Activated B cell treated with CpG ODN at 0.5 μM for 24 hours (primary cell): ENCODE results near the gene MOB2. TPM values are rescaled to one million over a fixed set of nuclear protein-coding genes. Genes with fewer than 3 reads are reported as not detected.
"Not testable (repeated sequence)": the region's sequence is repeated elsewhere in the genome, so short reads cannot be mapped to it uniquely, and the experiment has no call there.

Experiments used
- ATAC-seq: fragments of 200-7000 bp; cut with Tn5 transposase; one replicate; pipeline ENCODE4 v1.10.0; 2021; ENCODE audit warnings: low read depth, mild to moderate bottlenecking, moderate library complexity
- CTCF ChIA-PET: fragments of 350-600 bp; sonication (Branson Sonifier 250); formaldehyde crosslinking; loops from one replicate; lab custom pipeline; 2021; ENCODE audit warnings: antibody characterized with exemption; lab: Charles Lee
- POLR2A ChIA-PET: fragments of 350-600 bp; sonication (Branson Sonifier 250); formaldehyde crosslinking; loops from one replicate; lab custom pipeline; 2021; ENCODE audit warnings: antibody characterized with exemption; lab: Charles Lee
- DNase-seq: peaks from one replicate; pipeline ENCODE4 v3.0.0; 2022
- H3K27ac Mint-ChIP-seq: one replicate; pipeline ENCODE4 v1.8.0; 2020; ENCODE audit warnings: mixed read lengths
- H3K27me3 Mint-ChIP-seq: one replicate; pipeline ENCODE4 v1.8.0; 2021; ENCODE audit warnings: mixed read lengths
- H3K36me3 Mint-ChIP-seq: one replicate; pipeline ENCODE4 v1.8.0; 2021; ENCODE audit warnings: low read depth, mixed read lengths
- H3K4me1 Mint-ChIP-seq: one replicate; pipeline ENCODE4 v1.8.0; 2021; ENCODE audit warnings: mixed read lengths
- H3K4me3 Mint-ChIP-seq: one replicate; pipeline ENCODE4 v1.8.0; 2020; ENCODE audit warnings: mild to moderate bottlenecking, mixed read lengths
- H3K9me3 Mint-ChIP-seq: one replicate; pipeline ENCODE4 v1.8.0; 2020; ENCODE audit warnings: mixed read lengths
- intact Hi-C: fragments of 100-400 bp; cut with micrococcal nuclease; formaldehyde crosslinking; loops from one replicate; pipeline ENCODE4 v1.15.1; 2024
- total RNA-seq: library from RNA; stranded (reverse); gene quantifications from 2 replicates; pipeline ENCODE4 v1.2.3, GENCODE V29; 2022
- TF ChIP-seq, protein P1 (sequence below): fragments of 200-600 bp; IDR thresholded peaks from one replicate; pipeline ENCODE4 v1.8.0; 2022; ENCODE audit warnings: antibody characterized with exemption, mild to moderate bottlenecking

The MOB2 gene
- total RNA-seq, 1 donor from 2014 or later: 29.5 TPM

DNA sequence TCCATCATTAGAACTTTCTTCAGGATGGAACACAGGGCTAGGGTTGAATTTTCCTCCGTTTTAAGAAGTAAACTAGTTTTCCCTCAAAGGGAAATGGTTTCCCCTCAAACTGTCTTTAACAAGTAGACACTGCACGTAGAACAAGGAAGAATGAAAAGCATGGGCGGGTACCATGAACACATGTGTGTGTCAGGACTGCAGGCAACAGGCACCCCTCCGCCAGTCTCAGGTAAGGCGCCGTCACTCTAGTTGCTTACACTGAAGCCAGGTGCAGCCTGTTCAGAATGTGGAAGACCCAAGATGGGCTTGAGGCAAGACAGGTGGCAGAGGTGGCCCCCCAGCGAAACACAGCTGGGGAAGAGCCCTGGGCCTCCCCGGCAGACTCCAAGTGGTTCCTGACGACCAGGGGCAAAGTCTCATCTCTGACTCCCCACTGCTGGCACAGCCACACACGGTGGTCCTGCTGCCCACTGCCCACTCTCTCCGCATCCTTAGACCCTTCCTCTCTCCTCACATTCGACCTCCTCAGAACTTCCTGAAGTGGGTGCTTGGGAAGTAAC lies 25.4 kb upstream of the MOB2 start:
- intact Hi-C loops: no loop called here

DNA sequence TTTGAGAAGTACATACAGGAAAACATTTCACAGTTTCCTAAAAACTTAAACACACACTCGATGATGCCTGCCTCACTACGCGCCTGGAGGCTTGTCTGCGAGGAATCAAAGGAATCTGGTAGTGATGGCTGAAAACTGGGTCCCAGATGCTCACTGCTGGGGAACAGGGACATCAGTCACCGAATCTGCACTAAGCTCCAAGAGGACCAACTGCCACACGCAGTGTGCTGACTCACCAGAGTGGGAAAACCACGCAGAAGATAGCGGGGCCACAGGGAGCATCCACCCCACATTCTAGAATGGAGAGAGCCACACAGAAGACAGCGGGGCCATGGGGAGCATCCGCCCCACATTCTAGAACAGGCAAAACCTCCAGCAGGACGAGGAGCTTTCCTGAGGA lies 24.3 kb upstream of the MOB2 start:
- TF ChIP-seq, protein P1, sequence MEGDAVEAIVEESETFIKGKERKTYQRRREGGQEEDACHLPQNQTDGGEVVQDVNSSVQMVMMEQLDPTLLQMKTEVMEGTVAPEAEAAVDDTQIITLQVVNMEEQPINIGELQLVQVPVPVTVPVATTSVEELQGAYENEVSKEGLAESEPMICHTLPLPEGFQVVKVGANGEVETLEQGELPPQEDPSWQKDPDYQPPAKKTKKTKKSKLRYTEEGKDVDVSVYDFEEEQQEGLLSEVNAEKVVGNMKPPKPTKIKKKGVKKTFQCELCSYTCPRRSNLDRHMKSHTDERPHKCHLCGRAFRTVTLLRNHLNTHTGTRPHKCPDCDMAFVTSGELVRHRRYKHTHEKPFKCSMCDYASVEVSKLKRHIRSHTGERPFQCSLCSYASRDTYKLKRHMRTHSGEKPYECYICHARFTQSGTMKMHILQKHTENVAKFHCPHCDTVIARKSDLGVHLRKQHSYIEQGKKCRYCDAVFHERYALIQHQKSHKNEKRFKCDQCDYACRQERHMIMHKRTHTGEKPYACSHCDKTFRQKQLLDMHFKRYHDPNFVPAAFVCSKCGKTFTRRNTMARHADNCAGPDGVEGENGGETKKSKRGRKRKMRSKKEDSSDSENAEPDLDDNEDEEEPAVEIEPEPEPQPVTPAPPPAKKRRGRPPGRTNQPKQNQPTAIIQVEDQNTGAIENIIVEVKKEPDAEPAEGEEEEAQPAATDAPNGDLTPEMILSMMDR: no peak
- intact Hi-C loops: no loop called here
- Mint-ChIP-seq H3K27me3 (no peaks in the 10 kb centered on the region), H3K9me3 (no peaks in the 10 kb centered on the region), H3K27ac (no peak overlapping the region), H3K4me1 (peaks cover 54% of the 10 kb centered on the region), H3K36me3 (peaks cover 10% of the 10 kb centered on the region), H3K4me3 (no peak overlapping the region)
- POLR2A ChIA-PET: no interaction called here
- CTCF ChIA-PET: no interaction called here
- DNase-seq (no peak), ATAC-seq (no peak)

More for the DNA sequence above, 25.4 kb upstream of the MOB2 start:
- no peaks in the 10 kb centered on the region for H3K9me3 Mint-ChIP-seq
- peaks cover 56% of the 10 kb centered on the region for H3K4me1 Mint-ChIP-seq
- DNase-seq: no peak
- ATAC-seq: no peak
- H3K4me3 Mint-ChIP-seq: no peak overlapping the region
- TF ChIP-seq, protein P1: no peak
- H3K27ac Mint-ChIP-seq: no peak overlapping the region
- ChIA-PET POLR2A (no interaction called here), CTCF (no interaction called here)
- H3K27me3 Mint-ChIP-seq: no peaks in the 10 kb centered on the region
- peaks cover 10% of the 10 kb centered on the region for H3K36me3 Mint-ChIP-seq

DNA sequence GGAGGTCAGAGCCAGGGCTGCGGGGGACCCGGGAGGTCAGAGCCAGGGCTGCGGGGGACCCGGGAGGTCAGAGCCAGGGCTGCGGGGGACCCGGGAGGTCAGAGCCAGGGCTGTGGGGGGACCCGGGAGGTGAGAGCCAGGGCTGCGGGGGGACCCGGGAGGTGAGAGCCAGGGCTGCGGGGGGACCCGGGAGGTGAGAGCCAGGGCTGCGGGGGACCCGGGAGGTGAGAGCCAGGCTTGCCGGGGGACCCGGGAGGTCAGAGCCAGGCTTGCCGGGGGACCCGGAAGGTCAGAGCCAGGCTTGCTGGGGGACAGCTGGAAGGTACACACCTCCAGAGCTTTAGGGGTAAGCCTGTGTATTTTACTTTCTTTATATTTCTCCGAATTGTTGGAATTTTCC lies 23.8 kb upstream of the MOB2 start:
- intact Hi-C loops, ATAC-seq: not testable (repeated sequence)
- H3K4me1 Mint-ChIP-seq: peaks cover 48% of the 10 kb centered on the region

GRCh38 chr11:1509626-1510255 lies 23.2 kb upstream of the MOB2 start:
- Mint-ChIP-seq H3K27me3 (no peaks in the 10 kb centered on the region), H3K36me3 (peaks cover 10% of the 10 kb centered on the region), H3K9me3 (no peaks in the 10 kb centered on the region), H3K4me3 (no peak overlapping the region), H3K4me1 (peaks cover 43% of the 10 kb centered on the region), H3K27ac (no peak overlapping the region)
- ATAC-seq (no peak), DNase-seq (no peak)
- intact Hi-C loops: no loop called here
- TF ChIP-seq, protein P1: no peak
- ChIA-PET POLR2A (no interaction called here), CTCF (no interaction called here)

More for the DNA sequence above, 23.8 kb upstream of the MOB2 start:
- H3K4me3 Mint-ChIP-seq, H3K9me3 Mint-ChIP-seq, H3K27me3 Mint-ChIP-seq, POLR2A ChIA-PET, DNase-seq, H3K27ac Mint-ChIP-seq, CTCF ChIA-PET, H3K36me3 Mint-ChIP-seq: not testable (repeated sequence)

DNA sequence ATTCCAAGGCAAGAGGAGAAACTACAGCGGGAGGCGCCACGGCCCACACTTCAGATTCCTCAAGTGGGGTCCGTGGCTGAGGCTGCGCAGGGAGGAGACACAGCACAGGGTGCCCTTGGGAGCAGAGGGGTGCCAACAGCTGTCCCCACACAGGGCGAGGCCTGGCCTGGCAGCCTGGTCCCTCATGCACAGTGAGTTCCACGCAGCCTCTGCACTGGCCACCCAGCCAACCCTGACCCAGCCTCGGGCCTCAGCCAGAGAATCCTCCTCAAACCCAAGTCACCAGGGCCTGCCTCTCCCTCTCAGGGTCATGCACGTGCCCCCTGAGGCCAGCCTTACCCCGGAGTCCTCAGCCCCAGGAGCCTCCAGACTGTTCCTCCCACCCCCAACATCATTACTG lies 22.4 kb upstream of the MOB2 start:
- Mint-ChIP-seq H3K36me3 (peaks cover 8% of the 10 kb centered on the region), H3K27ac (no peak overlapping the region), H3K4me1 (peaks cover 43% of the 10 kb centered on the region), H3K27me3 (no peaks in the 10 kb centered on the region), H3K4me3 (no peak overlapping the region), H3K9me3 (no peaks in the 10 kb centered on the region)
- DNase-seq (no peak), ATAC-seq (no peak)
- TF ChIP-seq, protein P1: no peak
- ChIA-PET POLR2A (no interaction called here), CTCF (no interaction called here)
- intact Hi-C loops: no loop called here
